ENCODE results near the gene CD27.
"Not testable (repeated sequence)": the region's sequence is repeated elsewhere in the genome, so short reads cannot be mapped to it uniquely, and the experiment has no call there.

The CD27 gene

GRCh38 chr12:6425590-6426531 is 18.9 kb upstream of the CD27 start:
- Mint-ChIP-seq H3K27ac (peak overlapping the region; percentile 99), H3K36me3 (no peaks in the 10 kb centered on the region), H3K9me3 (no peaks in the 10 kb centered on the region), H3K27me3 (peaks cover 0 to 3% of the 10 kb centered on the region in 2 donors), H3K4me1 (peaks cover 43 to 59% of the 10 kb centered on the region in 2 donors), H3K4me3 (peak overlapping the region; percentile 86 to 91)
- DNase-seq = peak; percentile 68
- peak; percentile 41 to 42 for ATAC-seq (replicated peaks)

GRCh38 chr12:6426882-6427671 is 17.7 kb upstream of the CD27 start:
- peaks cover 47 to 69% of the 10 kb centered on the region in 2 donors for H3K4me1 Mint-ChIP-seq
- peak overlapping the region; percentile 99 for H3K27ac Mint-ChIP-seq
- peak overlapping the region; percentile 86 to 91 for H3K4me3 Mint-ChIP-seq
- DNase-seq = peak; percentile 95
- ATAC-seq (replicated peaks) = peak; percentile 81 to 85
- H3K36me3 Mint-ChIP-seq = no peaks in the 10 kb centered on the region
- no peaks in the 10 kb centered on the region for H3K9me3 Mint-ChIP-seq
- no peaks in the 10 kb centered on the region for H3K27me3 Mint-ChIP-seq

GRCh38 chr12:6427796-6428195 is 17.0 kb upstream of the CD27 start:
- not testable (repeated sequence) for H3K27me3 Mint-ChIP-seq; H3K9me3 Mint-ChIP-seq; ATAC-seq (replicated peaks); H3K36me3 Mint-ChIP-seq; DNase-seq
- Mint-ChIP-seq H3K4me1 (peaks cover 49 to 76% of the 10 kb centered on the region in 2 donors), H3K27ac (peak overlapping the region; percentile 99), H3K4me3 (peak overlapping the region; percentile 86 to 91)

- peak overlapping the region; percentile 99 for H3K27ac Mint-ChIP-seq
- DNase-seq (no peak), ATAC-seq (replicated peaks) (no peak)
- H3K9me3 Mint-ChIP-seq = no peaks in the 10 kb centered on the region
- no peaks in the 10 kb centered on the region for H3K36me3 Mint-ChIP-seq
- H3K27me3 Mint-ChIP-seq = no peaks in the 10 kb centered on the region
- H3K4me3 Mint-ChIP-seq = no peak overlapping the region
- H3K4me1 Mint-ChIP-seq = peaks cover 49 to 79% of the 10 kb centered on the region in 2 donors
Measured at GRCh38 chr12:6428326-6428725, 16.4 kb upstream of the CD27 start.

GRCh38 chr12:6430124-6430989 is 14.4 kb upstream of the CD27 start:
- ATAC-seq (replicated peaks) = no peak
- H3K27ac Mint-ChIP-seq = peak overlapping the region; percentile 87
- peak overlapping the region; percentile 70 to 76 for H3K4me3 Mint-ChIP-seq
- H3K9me3 Mint-ChIP-seq = no peaks in the 10 kb centered on the region
- H3K36me3 Mint-ChIP-seq = no peaks in the 10 kb centered on the region
- no peak for DNase-seq
- peaks cover 46 to 67% of the 10 kb centered on the region in 2 donors for H3K4me1 Mint-ChIP-seq
- no peaks in the 10 kb centered on the region for H3K27me3 Mint-ChIP-seq

GRCh38 chr12:6432991-6433390 is 11.8 kb upstream of the CD27 start:
- peaks cover 23 to 43% of the 10 kb centered on the region in 2 donors for H3K4me1 Mint-ChIP-seq
- H3K27ac Mint-ChIP-seq = no peak overlapping the region
- no peak overlapping the region for H3K4me3 Mint-ChIP-seq
- peak in 1 of 2 donors; percentile 54 for ATAC-seq (replicated peaks)
- H3K36me3 Mint-ChIP-seq = no peaks in the 10 kb centered on the region
- no peaks in the 10 kb centered on the region for H3K27me3 Mint-ChIP-seq
- H3K9me3 Mint-ChIP-seq = no peaks in the 10 kb centered on the region
- DNase-seq = no peak

GRCh38 chr12:6434205-6435140 is 10.3 kb upstream of the CD27 start:
- Mint-ChIP-seq H3K27me3 (no peaks in the 10 kb centered on the region), H3K9me3 (no peaks in the 10 kb centered on the region), H3K36me3 (peaks cover 0 to 2% of the 10 kb centered on the region in 2 donors), H3K27ac (no peak overlapping the region), H3K4me1 (peaks cover 26 to 43% of the 10 kb centered on the region in 2 donors), H3K4me3 (no peak overlapping the region)
- no peak for DNase-seq
- no peak for ATAC-seq (replicated peaks)

- Mint-ChIP-seq H3K27me3 (no peaks in the 10 kb centered on the region), H3K4me1 (peaks cover 15 to 37% of the 10 kb centered on the region in 2 donors), H3K9me3 (no peaks in the 10 kb centered on the region), H3K4me3 (no peak overlapping the region), H3K27ac (no peak overlapping the region), H3K36me3 (peaks cover 3% of the 10 kb centered on the region in 2 donors)
- no peak for DNase-seq
- ATAC-seq (replicated peaks) = no peak
Measured at GRCh38 chr12:6435961-6436715, 8.6 kb upstream of the CD27 start.

- ATAC-seq (replicated peaks) (no peak), DNase-seq (no peak)
- Mint-ChIP-seq H3K36me3 (peaks cover 11% of the 10 kb centered on the region in 2 donors), H3K4me1 (peaks cover 20 to 40% of the 10 kb centered on the region in 2 donors), H3K4me3 (no peak overlapping the region), H3K27ac (peak overlapping the region; percentile 20), H3K9me3 (no peaks in the 10 kb centered on the region), H3K27me3 (no peaks in the 10 kb centered on the region)
Measured at GRCh38 chr12:6437586-6437985, 7.2 kb upstream of the CD27 start.

- no peaks in the 10 kb centered on the region for H3K9me3 Mint-ChIP-seq
- ATAC-seq (replicated peaks) = no peak
- no peaks in the 10 kb centered on the region for H3K27me3 Mint-ChIP-seq
- no peak for DNase-seq
- no peak overlapping the region for H3K4me3 Mint-ChIP-seq
- H3K4me1 Mint-ChIP-seq = peaks cover 23 to 40% of the 10 kb centered on the region in 2 donors
- H3K27ac Mint-ChIP-seq = no peak overlapping the region
- H3K36me3 Mint-ChIP-seq = peaks cover 11% of the 10 kb centered on the region in 2 donors
Measured at GRCh38 chr12:6438345-6438744, 6.4 kb upstream of the CD27 start.

GRCh38 chr12:6440391-6440790 is 4.4 kb upstream of the CD27 start:
- Mint-ChIP-seq H3K27me3 (no peaks in the 10 kb centered on the region), H3K4me1 (peaks cover 34 to 53% of the 10 kb centered on the region in 2 donors), H3K9me3 (no peaks in the 10 kb centered on the region), H3K36me3 (peaks cover 20 to 21% of the 10 kb centered on the region in 2 donors), H3K4me3 (no peak overlapping the region), H3K27ac (no peak overlapping the region)
- no peak for ATAC-seq (replicated peaks)
- DNase-seq = no peak

- Mint-ChIP-seq H3K36me3 (peaks cover 31 to 34% of the 10 kb centered on the region in 2 donors), H3K4me3 (peak overlapping the region; percentile 14 to 28)
- no peak for DNase-seq
Measured at GRCh38 chr12:6442836-6443235, 1.9 kb upstream of the CD27 start.

More at GRCh38 chr12:6442836-6443235, 1.9 kb upstream of the CD27 start:
- Mint-ChIP-seq H3K27me3 (no peaks in the 10 kb centered on the region), H3K27ac (peak overlapping the region; percentile 91), H3K4me1 (peaks cover 52 to 77% of the 10 kb centered on the region in 2 donors), H3K9me3 (no peaks in the 10 kb centered on the region)
- ATAC-seq (replicated peaks) = no peak

Data from stimulated activated naive B cell treated with anti-CD40 and anti-IgM and Interleukin-4, amounts not matched to agents 10 μg/mL and 1 μg/mL and 100 μg/mL, for 72 hours (primary cell).